ENCODE measurements around the gene ARHGAP15. TPM values are rescaled to one million over a fixed set of nuclear protein-coding genes. Genes with fewer than 3 reads are reported as not detected.
A peak's percentile ranks its signal among the peaks of the same experiment; 100 is the strongest.

ARHGAP15 gene
- total RNA-seq, 1 experiment from 2014 or later = 0.71 TPM

GRCh38 chr2:143241403-143242088 is 112.3 kb downstream of the ARHGAP15 start:
- no peak for DNase-seq (ENCODE audit: low read depth, low spot score)
- in situ Hi-C loops (cut with HindIII; ENCODE audit: low pct_unique_long_range_greater_than_20kb, low sequenced_read_pairs) = no loop called here

GRCh38 chr2:143246246-143246645 is 117.0 kb downstream of the ARHGAP15 start:
- in situ Hi-C loops (cut with HindIII; ENCODE audit: low pct_unique_long_range_greater_than_20kb, low sequenced_read_pairs) = no loop called here
- DNase-seq (ENCODE audit: low read depth, low spot score) = no peak

DNA sequence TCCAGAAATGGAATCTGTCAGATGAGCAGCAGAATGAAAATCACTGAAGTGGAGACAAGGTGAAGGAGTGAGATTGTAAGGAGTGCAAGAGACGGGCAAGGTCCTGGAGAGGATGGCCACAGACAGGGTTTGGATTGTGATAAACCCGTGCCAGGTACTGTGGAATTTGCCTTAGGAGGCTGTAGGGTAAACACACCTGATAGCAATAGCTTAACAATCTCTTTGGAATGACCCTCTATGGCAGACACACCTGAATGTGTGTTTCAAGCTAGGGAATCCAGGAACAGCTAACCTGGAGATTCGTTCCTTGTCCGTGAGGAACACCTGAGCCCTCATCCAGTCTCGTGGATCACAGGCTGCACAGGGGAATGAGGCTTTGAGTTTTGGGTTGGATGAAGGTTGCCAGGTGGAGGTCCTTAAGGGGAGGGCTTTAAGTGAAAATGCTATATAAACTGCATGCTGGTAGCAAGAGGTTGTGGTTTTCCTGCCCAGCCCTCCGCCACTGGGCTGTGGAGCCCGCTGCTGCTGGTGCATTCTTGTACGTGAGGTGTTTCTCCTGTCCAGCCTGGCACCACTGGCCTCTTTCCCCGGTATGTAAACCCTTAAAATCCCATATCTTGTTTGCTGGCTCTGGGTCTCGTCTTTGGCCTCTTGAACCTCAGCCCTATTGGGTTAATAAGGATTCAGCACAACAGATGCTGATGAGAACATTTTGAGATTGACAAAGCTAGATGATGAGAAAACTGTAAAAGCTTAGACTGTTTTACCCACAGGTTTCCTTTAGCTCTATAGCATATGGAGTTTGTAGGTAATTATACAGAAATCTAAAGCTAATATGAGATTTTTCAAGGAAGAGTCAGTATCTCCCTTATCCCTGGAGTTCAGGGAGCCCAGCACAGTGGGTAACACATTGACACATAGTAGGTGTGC is 117.9 kb downstream of the ARHGAP15 start:
- no peak for DNase-seq (ENCODE audit: low read depth, low spot score)
- in situ Hi-C loops (cut with HindIII; ENCODE audit: low pct_unique_long_range_greater_than_20kb, low sequenced_read_pairs) = no loop called here

DNA sequence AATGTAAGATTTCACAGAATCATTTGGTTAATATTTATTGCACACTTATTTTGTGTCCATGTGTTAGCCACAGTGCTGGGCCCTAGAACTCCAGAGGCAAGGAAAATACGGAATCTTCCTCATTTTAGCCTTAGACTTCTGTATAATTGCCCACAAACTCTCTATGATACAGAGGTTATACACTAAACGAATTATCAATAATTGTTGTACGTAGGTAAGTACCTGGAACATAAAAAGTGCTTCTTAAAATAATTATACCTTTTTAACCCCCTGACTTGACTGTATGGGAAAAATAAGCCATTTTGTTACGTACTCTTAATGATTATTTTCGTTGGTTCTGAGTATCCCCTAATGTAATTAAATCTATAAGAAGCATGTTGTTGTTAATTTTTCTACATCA is 119.4 kb downstream of the ARHGAP15 start:
- in situ Hi-C loops (cut with HindIII; ENCODE audit: low pct_unique_long_range_greater_than_20kb, low sequenced_read_pairs) = no loop called here
- DNase-seq (ENCODE audit: low read depth, low spot score) = no peak

GRCh38 chr2:143251681-143252080 is 122.5 kb downstream of the ARHGAP15 start:
- in situ Hi-C loops (cut with HindIII; ENCODE audit: low pct_unique_long_range_greater_than_20kb, low sequenced_read_pairs) = no loop called here

GRCh38 chr2:143252138-143252907 is 123.1 kb downstream of the ARHGAP15 start:
- in situ Hi-C loops (cut with HindIII; ENCODE audit: low pct_unique_long_range_greater_than_20kb, low sequenced_read_pairs) = no loop called here
- DNase-seq (ENCODE audit: low read depth, low spot score) = no peak

More at GRCh38 chr2:143251681-143252080, 122.5 kb downstream of the ARHGAP15 start:
- DNase-seq (ENCODE audit: low read depth, low spot score) = no peak

DNA sequence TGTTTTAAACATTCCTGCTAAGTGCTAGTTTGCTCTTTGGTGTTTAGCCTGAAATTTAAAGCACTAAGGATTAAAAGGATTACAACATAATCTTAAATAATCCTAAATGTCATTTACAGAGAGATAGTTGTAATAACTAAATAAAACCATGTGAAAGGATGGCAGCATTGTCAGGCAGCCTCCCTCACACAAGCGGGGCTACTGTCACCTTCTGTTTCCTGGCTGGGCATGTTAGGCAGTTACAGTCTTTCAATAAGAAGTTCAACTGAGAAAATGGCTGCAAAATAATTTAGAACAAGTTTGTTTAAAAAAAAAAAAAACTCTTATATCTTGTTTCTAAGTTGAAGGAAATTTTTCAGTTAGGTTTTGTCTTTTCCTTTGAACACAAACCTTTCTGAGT is 124.9 kb downstream of the ARHGAP15 start:
- in situ Hi-C loops (cut with HindIII; ENCODE audit: low pct_unique_long_range_greater_than_20kb, low sequenced_read_pairs) = no loop called here
- no peak for DNase-seq (ENCODE audit: low read depth, low spot score)

DNA sequence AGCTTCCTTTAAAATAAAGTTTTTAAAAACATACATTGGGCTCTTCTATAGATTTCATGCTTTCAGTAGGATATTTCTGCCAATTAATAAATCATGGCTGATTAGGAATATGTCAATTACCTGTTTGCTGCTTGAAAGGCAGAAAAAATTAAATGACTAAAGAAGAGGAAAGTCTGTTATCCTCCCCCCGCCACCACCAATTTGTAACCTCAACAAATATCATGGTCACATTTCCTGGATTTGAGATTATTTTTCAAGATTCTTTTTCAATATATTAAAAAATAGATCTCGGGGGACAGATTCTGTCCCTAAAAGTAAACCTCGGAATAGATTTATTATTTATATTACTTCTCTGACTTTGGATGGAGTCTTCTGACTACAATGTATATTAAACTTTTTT is 125.9 kb downstream of the ARHGAP15 start:
- no peak for DNase-seq (ENCODE audit: low read depth, low spot score)
- in situ Hi-C loops (cut with HindIII; ENCODE audit: low pct_unique_long_range_greater_than_20kb, low sequenced_read_pairs) = no loop called here

DNA sequence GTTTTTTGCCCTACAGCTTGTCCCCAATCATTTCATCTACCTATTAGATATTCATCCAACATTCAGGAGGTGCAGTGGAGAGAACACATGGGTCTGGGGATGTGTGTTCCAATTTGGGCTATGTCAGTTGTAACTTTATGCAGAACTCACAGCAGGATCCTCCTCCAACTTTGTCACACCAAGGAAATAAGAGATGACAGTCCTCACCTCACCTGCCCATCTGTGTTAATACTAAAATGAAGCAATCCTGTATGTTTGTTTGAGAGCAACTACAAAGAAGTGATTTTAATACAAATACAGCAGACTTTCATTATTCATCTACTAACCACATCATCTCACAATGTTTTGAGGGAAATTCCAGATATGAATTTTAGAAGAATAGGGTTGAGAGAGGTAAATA is 126.7 kb downstream of the ARHGAP15 start:
- DNase-seq (ENCODE audit: low read depth, low spot score) = no peak
- in situ Hi-C loops (cut with HindIII; ENCODE audit: low pct_unique_long_range_greater_than_20kb, low sequenced_read_pairs) = no loop called here

- in situ Hi-C loops (cut with HindIII; ENCODE audit: low pct_unique_long_range_greater_than_20kb, low sequenced_read_pairs) = no loop called here
- no peak for DNase-seq (ENCODE audit: low read depth, low spot score)
These were observed 129.1 kb downstream of the ARHGAP15 start for GRCh38 chr2:143258126-143258892.

- peak; percentile 71 for DNase-seq (ENCODE audit: low read depth, low spot score)
- in situ Hi-C loops (cut with HindIII; ENCODE audit: low pct_unique_long_range_greater_than_20kb, low sequenced_read_pairs) = no loop called here
These were observed 130.2 kb downstream of the ARHGAP15 start for GRCh38 chr2:143259368-143259958.

DNA sequence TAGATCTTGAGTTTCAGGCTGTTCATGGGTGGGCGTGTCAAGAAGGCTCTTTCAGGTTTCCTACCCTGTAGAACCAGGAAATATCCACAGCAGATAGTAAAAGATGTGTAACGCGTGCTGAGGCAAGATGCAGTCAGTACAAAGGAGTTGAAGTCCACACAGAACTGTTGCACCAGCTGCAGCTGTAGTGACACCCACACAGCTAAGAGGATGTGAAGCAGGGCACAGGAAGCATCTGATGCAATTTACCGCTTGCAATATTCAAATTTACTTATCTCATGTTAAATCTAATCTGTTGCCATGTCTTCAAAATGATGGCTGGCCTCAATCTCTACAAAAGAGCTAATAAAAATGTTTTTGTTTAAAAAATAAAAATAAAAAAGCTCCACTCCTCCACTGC is 132.8 kb downstream of the ARHGAP15 start:
- no peak for DNase-seq (ENCODE audit: low read depth, low spot score)
- in situ Hi-C loops (cut with HindIII; ENCODE audit: low pct_unique_long_range_greater_than_20kb, low sequenced_read_pairs) = no loop called here

GRCh38 chr2:143262389-143262788 is 133.2 kb downstream of the ARHGAP15 start:
- in situ Hi-C loops (cut with HindIII; ENCODE audit: low pct_unique_long_range_greater_than_20kb, low sequenced_read_pairs) = no loop called here
- DNase-seq (ENCODE audit: low read depth, low spot score) = no peak

GRCh38 chr2:143263066-143263625 is 133.9 kb downstream of the ARHGAP15 start:
- DNase-seq (ENCODE audit: low read depth, low spot score) = peak; percentile 55
- in situ Hi-C loops (cut with HindIII; ENCODE audit: low pct_unique_long_range_greater_than_20kb, low sequenced_read_pairs) = no loop called here

DNA sequence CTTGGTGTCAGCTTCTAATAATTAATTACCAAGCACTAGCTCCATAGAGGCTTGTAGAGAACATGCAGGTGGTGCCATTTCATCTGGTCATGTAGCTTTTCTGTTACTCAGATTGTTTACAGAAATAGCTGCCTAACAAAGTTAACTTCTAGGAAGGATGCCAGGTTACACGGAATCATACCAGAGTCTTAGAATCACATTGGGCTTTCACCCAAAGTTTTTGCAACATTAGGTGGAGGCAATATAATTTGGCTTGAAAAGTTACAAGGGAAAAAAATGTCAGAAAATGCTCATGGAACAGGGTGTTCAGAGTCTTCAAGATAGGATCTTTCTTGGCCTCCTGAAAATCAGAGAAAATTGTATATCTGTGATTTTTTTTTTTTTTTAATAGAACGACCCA is 135.6 kb downstream of the ARHGAP15 start:
- in situ Hi-C loops (cut with HindIII; ENCODE audit: low pct_unique_long_range_greater_than_20kb, low sequenced_read_pairs) = no loop called here
- DNase-seq (ENCODE audit: low read depth, low spot score) = no peak

DNA sequence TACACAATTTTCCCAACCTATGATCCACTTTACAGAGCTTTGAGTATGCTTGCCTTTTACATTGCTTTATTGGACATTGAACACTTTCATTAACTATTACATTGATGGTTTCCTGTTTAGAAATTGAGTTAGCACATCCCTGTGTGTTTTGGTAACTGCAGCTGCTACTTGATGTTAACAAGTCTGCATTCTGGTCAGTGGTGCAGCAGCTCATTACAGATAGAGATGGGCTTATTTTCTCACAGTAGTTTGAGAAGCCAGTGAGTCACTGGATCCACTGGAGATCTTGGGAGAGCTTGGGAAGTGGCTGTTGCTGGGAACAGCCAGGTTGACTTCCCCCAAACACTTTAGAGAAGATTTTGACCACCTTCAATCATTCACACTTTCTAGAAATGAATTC is 150.5 kb downstream of the ARHGAP15 start:
- DNase-seq (ENCODE audit: low read depth, low spot score) = no peak
- in situ Hi-C loops (cut with HindIII; ENCODE audit: low pct_unique_long_range_greater_than_20kb, low sequenced_read_pairs) = no loop called here

Data from SK-MEL-5 (cell line).